Heart left ventricle (tissue), 13 donors: ENCODE results near the gene ABCC9.

Experiments used
- CTCF ChIP-seq, 12 donors: fragments of 200-600 bp; sonication (generic) in 4 of 12; IDR thresholded peaks; one replicate each; pipeline versions ENCODE4 v1.5.0 to v1.8.0; 2018 to 2022; ENCODE audit warnings: antibody characterized with exemption in 12 of 12, mild to moderate bottlenecking in 5 of 12
- POLR2A ChIP-seq, 2 donors: fragments of 450-650 bp; IDR thresholded peaks; one replicate each; pipeline ENCODE4 v1.6.1; 2017; ENCODE audit warnings: antibody characterized with exemption in 2 of 2, mild to moderate bottlenecking in 2 of 2, moderate library complexity in 2 of 2
- donor health status: ischemic (EF 13 %, LVEDD 7.1; RV severe dilation, severe dysfunction).
- donor health status: DM: no; HTN: yes; CAD: no.
- donor health status: DM: no; HTN: no; CAD: no.
- donor health status: ischemic (EF 25% LVEDD 6.9; RV normal size, moderate dysfunction).
- donor health status: ischemic (EF 25% LVEDD 5.7; RV mildly dilated, moderate dysfunction).
- donor health status: ischemic (EF 35%, LVEDD 5.7; RV mildly dilated, moderate dysfunction).
- donor health status: nonischemic (EF 11% LVEDD 7.7; RV severe dilation, severe dysfunction).
- donor health status: DM: yes; HTN: yes; CAD: no.
- donor health status: PGD.
- donor health status: ischemic (EF 29% LVEDD 5.4; RV normal size, mild dysfunction).
- donor health status: nonischemic (EF 23%, LVEDD 6.1; RV moderate dilation, normal function).

GRCh38 chr12:21971344-21971743 lies 30.1 kb upstream of the ABCC9 start:
- TF ChIP-seq POLR2A (IDR thresholded peaks at IDR 0.05) (no peak), CTCF (IDR thresholded peaks at IDR 0.05) (no peak)
